GM18498 (cell line): ENCODE data around the gene ELAC2.
"Not testable (repeated sequence)": the region's sequence is repeated elsewhere in the genome, so short reads cannot be mapped to it uniquely, and the experiment has no call there.

Experiments used
- ATAC-seq: cut with Tn5 transposase; IDR thresholded peaks from one replicate; pipeline ENCODE4 v1.9.1; 2021; ENCODE audit warnings: mild to moderate bottlenecking, moderate library complexity; ENCODE audit not compliant: unreplicated experiment

The ELAC2 gene

GRCh38 chr17:12990041-12990808 is 27.6 kb downstream of the ELAC2 start:
- no peak for ATAC-seq

- ATAC-seq: no peak
Observed at GRCh38 chr17:12987120-12987519, 30.7 kb downstream of the ELAC2 start.

- ATAC-seq: no peak
Observed at GRCh38 chr17:12985431-12986293, 32.2 kb downstream of the ELAC2 start.

GRCh38 chr17:12983991-12984884 is 33.6 kb downstream of the ELAC2 start:
- ATAC-seq: no peak

GRCh38 chr17:12982224-12982623 is 35.6 kb downstream of the ELAC2 start:
- ATAC-seq: no peak

GRCh38 chr17:12979826-12980500 is 37.9 kb downstream of the ELAC2 start:
- ATAC-seq: no peak

- no peak for ATAC-seq
Observed at GRCh38 chr17:12979246-12979645, 38.6 kb downstream of the ELAC2 start.

- ATAC-seq: not testable (repeated sequence)
Observed at GRCh38 chr17:12978787-12979186, 39.0 kb downstream of the ELAC2 start.

GRCh38 chr17:12977008-12977751 is 40.6 kb downstream of the ELAC2 start:
- no peak for ATAC-seq

- no peak for ATAC-seq
Observed at GRCh38 chr17:12974005-12974531, 43.8 kb downstream of the ELAC2 start.

GRCh38 chr17:12973496-12974004 is 44.3 kb downstream of the ELAC2 start:
- no peak for ATAC-seq

GRCh38 chr17:12967962-12968361 is 49.9 kb downstream of the ELAC2 start:
- no peak for ATAC-seq

GRCh38 chr17:12966413-12966812 is 51.4 kb downstream of the ELAC2 start:
- no peak for ATAC-seq

- ATAC-seq: no peak
Observed at GRCh38 chr17:12965988-12966387, 51.8 kb downstream of the ELAC2 start.

GRCh38 chr17:12964840-12965239 is 53.0 kb downstream of the ELAC2 start:
- no peak for ATAC-seq

GRCh38 chr17:12964162-12964561 is 53.7 kb downstream of the ELAC2 start:
- no peak for ATAC-seq

GRCh38 chr17:12963505-12963904 is 54.3 kb downstream of the ELAC2 start:
- no peak for ATAC-seq

- ATAC-seq: no peak
Observed at GRCh38 chr17:12961655-12962054, 56.2 kb downstream of the ELAC2 start.

- no peak for ATAC-seq
Observed at GRCh38 chr17:12959441-12959840, 58.4 kb downstream of the ELAC2 start.
